ENCODE results near the gene FAU.

- TF ChIP-seq CTCF (IDR thresholded peaks at IDR 0.05) (no peak), REST (IDR thresholded peaks at IDR 0.05; ENCODE audit: insufficient read depth in 1 of 2, low read depth in 2 of 2, low read length in 1 of 2) (no peak), POLR2AphosphoS5 (IDR thresholded peaks at IDR 0.05; ENCODE audit: low read depth, low read length) (no peak), SIN3A (IDR thresholded peaks at IDR 0.05; ENCODE audit: borderline replicate concordance, insufficient read depth, low read depth, low read length) (no peak)
Observed at GRCh38 chr11:65103476-65103875, 18.5 kb downstream of the FAU start.

All from Panc1 (cell line).